ENCODE data around the gene NMT2. TPM values are rescaled to one million over a fixed set of nuclear protein-coding genes. Genes with fewer than 3 reads are reported as not detected.

Gene NMT2
- total RNA-seq, 1 experiment from 2014 or later: 11.8 TPM

DNA sequence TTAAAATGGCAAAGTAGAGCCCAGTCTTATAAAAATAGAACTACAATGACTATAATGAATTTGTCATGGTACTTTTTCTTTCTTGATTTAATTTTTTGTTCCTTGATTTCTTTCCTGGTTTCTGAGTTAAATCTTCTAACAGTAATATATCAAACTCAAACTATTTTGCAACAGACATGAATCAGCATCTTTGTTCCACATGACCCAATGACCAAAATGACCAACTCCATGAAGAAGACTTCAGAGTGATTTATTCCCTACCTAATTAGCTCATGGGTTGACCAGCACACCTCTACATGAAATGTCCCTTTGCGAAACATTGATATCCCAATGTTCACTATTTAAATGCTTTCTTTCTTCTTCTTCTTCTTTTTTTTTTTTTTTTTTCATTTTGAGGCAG, 30.9 kb downstream of the NMT2 start:
- Histone ChIP-seq H2BK5ac (ENCODE audit: insufficient read length, low read length) (no peak overlapping the region), H2AFZ (ENCODE audit: low read length) (no peak overlapping the region), H3K23ac (ENCODE audit: insufficient read length, low read depth, low read length) (no peak overlapping the region), H4K5ac (ENCODE audit: insufficient read length, low read depth, low read length) (no peak overlapping the region), H4K8ac (replicated peaks; ENCODE audit: insufficient read length, low read depth, low read length) (no peak overlapping the region), H3K4me1 (ENCODE audit: insufficient read depth, low read length) (no peaks in the 10 kb centered on the region), H2BK20ac (ENCODE audit: low read depth, low read length, poor library complexity, severe bottlenecking) (no peak overlapping the region), H2BK12ac (ENCODE audit: insufficient read length, low read depth, low read length) (no peak overlapping the region), H3K27ac (ENCODE audit: insufficient read length, low read depth, low read length) (no peak overlapping the region), H3K27me3 (ENCODE audit: insufficient read depth, low read length) (no peaks in the 10 kb centered on the region), H2BK120ac (ENCODE audit: low read depth, low read length, poor library complexity, severe bottlenecking) (no peak overlapping the region), H4K20me1 (ENCODE audit: control insufficient read depth, insufficient read depth, insufficient read length) (no peaks in the 10 kb centered on the region), H3K9me3 (ENCODE audit: control insufficient read depth, low read depth, low read length) (no peaks in the 10 kb centered on the region), H3K4ac (ENCODE audit: low read depth, low read length) (no peak overlapping the region), H3K23me2 (ENCODE audit: insufficient read length, low read depth, low read length, poor library complexity, severe bottlenecking) (no peaks in the 10 kb centered on the region), H3K18ac (ENCODE audit: insufficient read length, low read depth, low read length) (no peak overlapping the region), H3K4me2 (ENCODE audit: insufficient read depth, insufficient read length, low read length) (no peak overlapping the region), H3K56ac (ENCODE audit: insufficient read length, low read depth, low read length) (no peak overlapping the region), H3K14ac (ENCODE audit: insufficient read depth, low read length) (no peak overlapping the region), H3K79me2 (ENCODE audit: insufficient read depth, low read length) (no peaks in the 10 kb centered on the region), H3T11ph (ENCODE audit: low read length) (no peak overlapping the region), H3K9ac (ENCODE audit: extremely low read depth, insufficient read length, low read length) (no peak overlapping the region), H2BK15ac (ENCODE audit: low read depth, low read length) (no peak overlapping the region), H2AK5ac (ENCODE audit: insufficient read length, low read length) (no peak overlapping the region), H4K91ac (ENCODE audit: insufficient read length, low read depth, low read length) (no peak overlapping the region), H3K79me1 (ENCODE audit: insufficient read depth, low read depth, low read length, poor library complexity, severe bottlenecking) (no peaks in the 10 kb centered on the region)
- TF ChIP-seq, protein P1, sequence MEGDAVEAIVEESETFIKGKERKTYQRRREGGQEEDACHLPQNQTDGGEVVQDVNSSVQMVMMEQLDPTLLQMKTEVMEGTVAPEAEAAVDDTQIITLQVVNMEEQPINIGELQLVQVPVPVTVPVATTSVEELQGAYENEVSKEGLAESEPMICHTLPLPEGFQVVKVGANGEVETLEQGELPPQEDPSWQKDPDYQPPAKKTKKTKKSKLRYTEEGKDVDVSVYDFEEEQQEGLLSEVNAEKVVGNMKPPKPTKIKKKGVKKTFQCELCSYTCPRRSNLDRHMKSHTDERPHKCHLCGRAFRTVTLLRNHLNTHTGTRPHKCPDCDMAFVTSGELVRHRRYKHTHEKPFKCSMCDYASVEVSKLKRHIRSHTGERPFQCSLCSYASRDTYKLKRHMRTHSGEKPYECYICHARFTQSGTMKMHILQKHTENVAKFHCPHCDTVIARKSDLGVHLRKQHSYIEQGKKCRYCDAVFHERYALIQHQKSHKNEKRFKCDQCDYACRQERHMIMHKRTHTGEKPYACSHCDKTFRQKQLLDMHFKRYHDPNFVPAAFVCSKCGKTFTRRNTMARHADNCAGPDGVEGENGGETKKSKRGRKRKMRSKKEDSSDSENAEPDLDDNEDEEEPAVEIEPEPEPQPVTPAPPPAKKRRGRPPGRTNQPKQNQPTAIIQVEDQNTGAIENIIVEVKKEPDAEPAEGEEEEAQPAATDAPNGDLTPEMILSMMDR (conservative IDR thresholded peaks at IDR 0.05): no peak
- peaks cover 4 to 11% of the 10 kb centered on the region in 2 experiments; a peak in 3 of 4 replicates for H3K4me1 Mint-ChIP-seq
- H3K27me3 Mint-ChIP-seq (ENCODE audit: low read depth): no peaks in the 10 kb centered on the region; the same call in 1 of the 2 replicates
- WGBS (ENCODE audit: extremely low coverage, insufficient read length, low lambda C conversion rate): no CpG with 5 or more reads among the region's 1 CpG
- no peak overlapping the region for H3K27ac Mint-ChIP-seq
- DNase-seq: no peak
- no peaks in the 10 kb centered on the region for H3K9me3 Mint-ChIP-seq
- peaks cover 2 to 33% (median 31%) of the 10 kb centered on the region in 3 experiments; a peak in 5 of 7 replicates for H3K36me3 Mint-ChIP-seq (ENCODE audit: insufficient read depth in 1 of 3, low read depth in 3 of 3)
- H3K4me3 Mint-ChIP-seq: no peak overlapping the region
